OCI-LY1 (cell line): Measurements from ENCODE around the gene SAXO1.

Experiments
- EZH2 ChIP-seq: fragments of 200-600 bp; sonication (generic), shearing (Covaris generic); IDR thresholded peaks from 2 replicates; pipeline ENCODE4 v1.8.0; 2017; ENCODE audit warnings: borderline replicate concordance, mixed run types, mild to moderate bottlenecking, antibody characterized with exemption, low read length, moderate library complexity, mixed read lengths
- TF ChIP-seq, protein P1 (sequence below): fragments of 200-600 bp; sonication (generic), shearing (Covaris generic); IDR thresholded peaks from 2 replicates; pipeline ENCODE4 v1.5.1; 2017; ENCODE audit warnings: mild to moderate bottlenecking, antibody characterized with exemption, low read length, moderate library complexity, mixed read lengths

DNA sequence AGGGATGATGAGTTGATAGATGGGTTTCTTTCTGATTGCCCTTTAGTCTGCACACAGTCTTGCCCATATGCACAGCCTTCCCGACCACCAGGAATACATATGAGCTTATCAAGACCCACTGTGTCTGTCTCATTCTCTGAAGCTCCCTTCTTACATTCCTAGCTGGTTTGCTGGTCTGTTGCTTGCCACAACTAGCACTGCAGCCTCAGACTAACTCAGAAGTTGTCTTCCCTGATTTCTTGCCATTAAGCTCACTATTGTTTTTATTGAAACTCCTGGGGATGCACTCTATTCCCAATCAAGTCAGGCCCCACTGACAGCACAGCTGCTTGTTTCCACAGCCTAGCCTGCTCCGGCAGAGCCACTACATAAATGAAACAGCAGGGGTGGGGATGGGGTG is 97.5 kb downstream of the SAXO1 start:
- TF ChIP-seq, protein P1, sequence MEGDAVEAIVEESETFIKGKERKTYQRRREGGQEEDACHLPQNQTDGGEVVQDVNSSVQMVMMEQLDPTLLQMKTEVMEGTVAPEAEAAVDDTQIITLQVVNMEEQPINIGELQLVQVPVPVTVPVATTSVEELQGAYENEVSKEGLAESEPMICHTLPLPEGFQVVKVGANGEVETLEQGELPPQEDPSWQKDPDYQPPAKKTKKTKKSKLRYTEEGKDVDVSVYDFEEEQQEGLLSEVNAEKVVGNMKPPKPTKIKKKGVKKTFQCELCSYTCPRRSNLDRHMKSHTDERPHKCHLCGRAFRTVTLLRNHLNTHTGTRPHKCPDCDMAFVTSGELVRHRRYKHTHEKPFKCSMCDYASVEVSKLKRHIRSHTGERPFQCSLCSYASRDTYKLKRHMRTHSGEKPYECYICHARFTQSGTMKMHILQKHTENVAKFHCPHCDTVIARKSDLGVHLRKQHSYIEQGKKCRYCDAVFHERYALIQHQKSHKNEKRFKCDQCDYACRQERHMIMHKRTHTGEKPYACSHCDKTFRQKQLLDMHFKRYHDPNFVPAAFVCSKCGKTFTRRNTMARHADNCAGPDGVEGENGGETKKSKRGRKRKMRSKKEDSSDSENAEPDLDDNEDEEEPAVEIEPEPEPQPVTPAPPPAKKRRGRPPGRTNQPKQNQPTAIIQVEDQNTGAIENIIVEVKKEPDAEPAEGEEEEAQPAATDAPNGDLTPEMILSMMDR = no peak
- no peak for TF ChIP-seq EZH2
